HG02970 (cell line): ENCODE data around the gene IFT52.
A peak's percentile ranks its signal among the peaks of the same experiment; 100 is the strongest.

ENCODE experiments used
- ATAC-seq: cut with Tn5 transposase; IDR thresholded peaks from one replicate; pipeline ENCODE4 v1.9.1; 2021; ENCODE audit warnings: mild to moderate bottlenecking, moderate library complexity, moderate number of reproducible peaks; ENCODE audit not compliant: unreplicated experiment, low FRiP score

IFT52 gene

GRCh38 chr20:43680981-43681380 lies 90.2 kb downstream of the IFT52 start:
- ATAC-seq, result peak; percentile 1

- peak; percentile 18 for ATAC-seq
Observed at GRCh38 chr20:43681468-43681942, 90.8 kb downstream of the IFT52 start.

GRCh38 chr20:43681991-43682410 lies 91.3 kb downstream of the IFT52 start:
- ATAC-seq, result peak; percentile 87

DNA sequence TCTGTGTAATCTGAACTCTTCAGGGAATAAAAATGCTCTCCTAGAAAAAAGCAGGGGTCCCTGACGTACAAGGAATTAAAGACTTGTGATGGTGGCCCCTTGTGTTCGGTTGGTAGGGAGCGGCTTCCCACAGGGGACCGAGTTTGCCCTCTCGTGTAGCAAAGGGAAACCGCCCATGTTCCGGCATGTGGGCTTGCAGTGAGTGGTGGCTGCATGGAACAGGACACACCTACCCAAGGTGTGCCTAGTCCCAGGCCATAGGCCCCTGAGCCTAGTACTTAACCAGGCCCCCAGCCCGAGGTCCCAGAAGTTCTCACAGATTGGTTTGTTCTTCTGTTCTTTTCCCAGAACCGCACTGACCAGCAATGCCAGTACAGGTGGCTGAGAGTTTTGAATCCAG lies 91.7 kb downstream of the IFT52 start:
- ATAC-seq, result peak; percentile 10

- no peak for ATAC-seq
Observed at GRCh38 chr20:43686820-43687219, 96.1 kb downstream of the IFT52 start.

- ATAC-seq, result no peak
Observed at GRCh38 chr20:43689165-43689564, 98.4 kb downstream of the IFT52 start.

DNA sequence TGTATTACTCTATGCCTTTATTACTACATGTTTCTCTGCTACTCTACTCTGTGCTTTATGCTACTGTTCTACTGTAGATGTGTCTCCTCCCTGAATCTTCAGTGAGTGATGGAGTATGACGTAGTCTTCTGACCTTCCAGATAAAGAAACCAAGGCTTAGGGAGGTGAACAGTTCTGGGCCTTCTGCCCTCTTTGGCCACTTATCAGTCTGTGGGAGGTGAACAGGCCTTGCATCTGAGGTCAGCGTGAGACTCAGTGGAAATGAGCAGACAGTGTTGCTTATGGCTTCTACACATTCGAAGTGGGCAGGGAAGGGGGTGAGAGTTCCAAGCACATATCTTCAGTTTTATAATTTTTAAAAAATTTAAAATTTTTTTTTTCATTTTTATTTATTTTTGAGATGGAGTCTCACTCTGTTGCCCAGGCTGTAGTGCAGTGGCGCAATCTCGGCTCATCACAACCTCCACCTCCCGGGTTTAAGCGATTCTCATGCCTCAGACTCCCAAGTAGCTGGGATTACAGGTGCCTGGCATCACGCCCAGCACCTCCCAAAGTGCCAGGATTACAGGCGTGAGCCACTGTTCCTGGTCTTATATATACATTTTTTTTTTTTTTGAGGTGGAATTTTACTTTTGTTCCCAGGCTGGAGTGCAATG lies 100.3 kb downstream of the IFT52 start:
- ATAC-seq, result no peak

GRCh38 chr20:43691928-43692524 lies 101.3 kb downstream of the IFT52 start:
- no peak for ATAC-seq

- ATAC-seq, result no peak
Observed at GRCh38 chr20:43694763-43695162, 104.0 kb downstream of the IFT52 start.

DNA sequence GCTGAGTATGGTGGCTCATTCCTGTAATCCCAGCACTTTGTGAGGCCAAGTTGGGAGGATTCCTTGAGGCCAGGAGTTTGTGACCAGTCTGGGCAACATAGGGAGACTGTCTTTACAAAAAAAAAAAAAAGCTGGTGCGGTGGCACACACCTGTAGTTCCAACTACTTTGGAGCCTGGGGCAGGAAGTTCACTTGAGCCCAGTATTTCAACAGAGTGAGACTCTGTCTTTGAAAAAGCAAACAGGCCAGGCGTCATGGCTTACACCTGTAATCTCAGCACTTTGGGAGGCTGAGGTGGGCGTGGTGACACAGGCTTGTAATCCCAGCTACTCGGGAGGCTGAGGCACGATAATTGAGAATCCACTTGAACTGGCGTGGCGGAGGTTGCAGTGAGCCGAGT lies 104.8 kb downstream of the IFT52 start:
- no peak for ATAC-seq
